PFSK-1 (cell line): ENCODE measurements around the gene CCDC7.

ENCODE experiments used
- FOXP2 ChIP-seq: optimal IDR thresholded peaks from 2 replicates; pipeline ENCODE3; 2011; ENCODE audit warnings: borderline replicate concordance, control low read depth, inconsistent platforms; ENCODE audit not compliant: insufficient read depth; ENCODE audit errors: extremely low read length, extremely low read depth
- POLR2AphosphoS5 ChIP-seq: IDR thresholded peaks from 2 replicates; pipeline ENCODE4 v1.6.1; 2012; ENCODE audit warnings: low read depth, mild to moderate bottlenecking, control low read depth, low read length, moderate library complexity
- SIN3A ChIP-seq: IDR thresholded peaks from 2 replicates; pipeline ENCODE4 v1.6.1; 2012; ENCODE audit warnings: mild to moderate bottlenecking, low read length, moderate library complexity, borderline replicate concordance; ENCODE audit not compliant: insufficient read depth
- TAF1 ChIP-seq: IDR thresholded peaks from 2 replicates; pipeline ENCODE4 v1.6.1; 2012; ENCODE audit warnings: low read length, control low read depth, borderline replicate concordance; ENCODE audit not compliant: insufficient read depth
- TF ChIP-seq, protein P1 (sequence below), 2 experiments: IDR thresholded peaks; 2 replicates each; pipeline versions ENCODE4 v1.6.1 to v1.8.0; 2011 to 2012; ENCODE audit warnings: low read depth in 2 of 2, low read length in 2 of 2, control low read depth in 1 of 2, inconsistent platforms in 1 of 2, mild to moderate bottlenecking in 1 of 2, moderate library complexity in 1 of 2; ENCODE audit not compliant: insufficient read depth in 1 of 2

CCDC7 gene

GRCh38 chr10:32415361-32415760 lies 30.6 kb upstream of the CCDC7 start:
- TF ChIP-seq SIN3A: no peak
- TF ChIP-seq, protein P1, sequence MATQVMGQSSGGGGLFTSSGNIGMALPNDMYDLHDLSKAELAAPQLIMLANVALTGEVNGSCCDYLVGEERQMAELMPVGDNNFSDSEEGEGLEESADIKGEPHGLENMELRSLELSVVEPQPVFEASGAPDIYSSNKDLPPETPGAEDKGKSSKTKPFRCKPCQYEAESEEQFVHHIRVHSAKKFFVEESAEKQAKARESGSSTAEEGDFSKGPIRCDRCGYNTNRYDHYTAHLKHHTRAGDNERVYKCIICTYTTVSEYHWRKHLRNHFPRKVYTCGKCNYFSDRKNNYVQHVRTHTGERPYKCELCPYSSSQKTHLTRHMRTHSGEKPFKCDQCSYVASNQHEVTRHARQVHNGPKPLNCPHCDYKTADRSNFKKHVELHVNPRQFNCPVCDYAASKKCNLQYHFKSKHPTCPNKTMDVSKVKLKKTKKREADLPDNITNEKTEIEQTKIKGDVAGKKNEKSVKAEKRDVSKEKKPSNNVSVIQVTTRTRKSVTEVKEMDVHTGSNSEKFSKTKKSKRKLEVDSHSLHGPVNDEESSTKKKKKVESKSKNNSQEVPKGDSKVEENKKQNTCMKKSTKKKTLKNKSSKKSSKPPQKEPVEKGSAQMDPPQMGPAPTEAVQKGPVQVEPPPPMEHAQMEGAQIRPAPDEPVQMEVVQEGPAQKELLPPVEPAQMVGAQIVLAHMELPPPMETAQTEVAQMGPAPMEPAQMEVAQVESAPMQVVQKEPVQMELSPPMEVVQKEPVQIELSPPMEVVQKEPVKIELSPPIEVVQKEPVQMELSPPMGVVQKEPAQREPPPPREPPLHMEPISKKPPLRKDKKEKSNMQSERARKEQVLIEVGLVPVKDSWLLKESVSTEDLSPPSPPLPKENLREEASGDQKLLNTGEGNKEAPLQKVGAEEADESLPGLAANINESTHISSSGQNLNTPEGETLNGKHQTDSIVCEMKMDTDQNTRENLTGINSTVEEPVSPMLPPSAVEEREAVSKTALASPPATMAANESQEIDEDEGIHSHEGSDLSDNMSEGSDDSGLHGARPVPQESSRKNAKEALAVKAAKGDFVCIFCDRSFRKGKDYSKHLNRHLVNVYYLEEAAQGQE (IDR thresholded peaks at IDR 0.05; ENCODE audit: insufficient read depth in 1 of 2, low read depth in 2 of 2, low read length in 2 of 2): no peak
- TF ChIP-seq TAF1: no peak
- TF ChIP-seq POLR2AphosphoS5: no peak
- no peak for TF ChIP-seq FOXP2

- TF ChIP-seq, protein P1 (IDR thresholded peaks at IDR 0.05; ENCODE audit: insufficient read depth in 1 of 2, low read depth in 2 of 2, low read length in 2 of 2): no peak
- TF ChIP-seq TAF1: no peak
- no peak for TF ChIP-seq SIN3A
- TF ChIP-seq POLR2AphosphoS5: no peak
- TF ChIP-seq FOXP2: no peak
Measured at GRCh38 chr10:32417911-32418547, 27.9 kb upstream of the CCDC7 start.

DNA sequence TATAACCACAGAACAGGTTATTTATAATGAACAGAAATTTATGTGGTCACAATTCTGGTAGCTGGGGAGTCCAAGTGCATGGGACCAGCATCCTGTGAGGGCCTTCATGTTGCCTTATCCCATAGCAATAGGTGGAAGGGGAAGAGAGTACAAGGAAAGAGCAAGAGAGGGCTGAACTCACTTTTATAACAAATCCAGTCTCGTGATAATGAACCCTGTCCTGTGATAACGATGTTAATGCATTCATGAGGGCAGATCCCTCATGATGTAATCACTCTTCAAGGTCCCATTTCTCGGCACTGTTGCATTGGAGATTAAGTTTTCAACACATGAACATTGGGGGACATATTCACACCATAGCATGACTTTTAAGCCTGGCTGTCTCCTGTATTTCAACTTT lies 27.4 kb upstream of the CCDC7 start:
- TF ChIP-seq FOXP2 (no peak), TAF1 (no peak), SIN3A (no peak), POLR2AphosphoS5 (no peak)
- TF ChIP-seq, protein P1 (IDR thresholded peaks at IDR 0.05; ENCODE audit: insufficient read depth in 1 of 2, low read depth in 2 of 2, low read length in 2 of 2): no peak

- TF ChIP-seq POLR2AphosphoS5: no peak
- TF ChIP-seq, protein P1 (IDR thresholded peaks at IDR 0.05; ENCODE audit: insufficient read depth in 1 of 2, low read depth in 2 of 2, low read length in 2 of 2): no peak
- TF ChIP-seq SIN3A: no peak
- TF ChIP-seq TAF1: no peak
- no peak for TF ChIP-seq FOXP2
Measured at GRCh38 chr10:32419615-32420014, 26.3 kb upstream of the CCDC7 start.

DNA sequence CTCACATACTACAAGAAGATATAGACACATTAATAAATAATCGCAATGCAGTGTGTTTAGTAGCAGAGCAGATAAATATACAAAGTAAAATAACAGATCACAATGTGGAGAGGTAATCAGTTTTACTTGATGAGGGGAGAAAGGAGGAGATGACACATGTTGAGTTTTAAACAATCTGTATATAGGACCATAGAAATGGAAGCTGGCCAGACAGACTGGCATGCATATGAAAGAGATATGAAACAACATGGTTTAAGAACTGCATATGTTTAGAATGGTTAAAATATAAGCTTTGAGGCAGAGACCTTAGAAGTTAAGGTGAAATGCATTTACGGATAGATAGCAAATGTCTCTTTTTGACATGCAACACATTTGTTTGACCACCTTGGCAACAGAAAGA lies 19.8 kb upstream of the CCDC7 start:
- TF ChIP-seq SIN3A: no peak
- TF ChIP-seq FOXP2: no peak
- TF ChIP-seq POLR2AphosphoS5: no peak
- TF ChIP-seq, protein P1 (IDR thresholded peaks at IDR 0.05; ENCODE audit: insufficient read depth in 1 of 2, low read depth in 2 of 2, low read length in 2 of 2): no peak
- no peak for TF ChIP-seq TAF1
